Duodenal mucosa (tissue), 2 donors: ENCODE data around the gene ROGDI.

Experiments
- H3K27ac ChIP-seq: one replicate; pipeline ENCODE4 v1.7.0; 2013; ENCODE audit warnings: low read depth, low read length
- H3K27me3 ChIP-seq, 2 donors: one replicate each; pipeline ENCODE4 v1.7.0; 2013; ENCODE audit warnings: low read length in 2 of 2, control low read depth in 1 of 2; ENCODE audit not compliant: insufficient read depth in 2 of 2, control insufficient read depth in 1 of 2
- H3K36me3 ChIP-seq, 2 donors: one replicate each; pipeline ENCODE4 v1.7.0; 2013; ENCODE audit warnings: low read length in 2 of 2, control low read depth in 1 of 2; ENCODE audit not compliant: insufficient read depth in 2 of 2, control insufficient read depth in 1 of 2
- H3K4me1 ChIP-seq, 2 donors: one replicate each; pipeline ENCODE4 v1.7.0; 2013; ENCODE audit warnings: low read length in 2 of 2, control low read depth in 1 of 2; ENCODE audit not compliant: insufficient read depth in 2 of 2, control insufficient read depth in 1 of 2
- H3K4me3 ChIP-seq, 2 donors: one replicate each; pipeline ENCODE4 v1.7.0; 2013; ENCODE audit warnings: low read length in 2 of 2, low read depth in 1 of 2
- H3K9ac ChIP-seq, 2 donors: one replicate each; pipeline ENCODE4 v1.7.0; 2013; ENCODE audit warnings: low read length in 2 of 2, low read depth in 1 of 2
- H3K9me3 ChIP-seq, 2 donors: one replicate each; pipeline ENCODE4 v1.7.0; 2013; ENCODE audit warnings: low read length in 2 of 2, control low read depth in 1 of 2; ENCODE audit not compliant: control insufficient read depth in 1 of 2

Gene ROGDI

GRCh38 chr16:4814046-4814445 is 11.6 kb upstream of the ROGDI start:
- Histone ChIP-seq H3K27ac (no peak overlapping the region), H3K9ac (no peak overlapping the region), H3K4me3 (no peak overlapping the region), H3K27me3 (no peaks in the 10 kb centered on the region), H3K9me3 (no peaks in the 10 kb centered on the region), H3K4me1 (no peaks in the 10 kb centered on the region), H3K36me3 (peaks cover 37 to 63% of the 10 kb centered on the region in 2 donors)

GRCh38 chr16:4813251-4814003 is 11.0 kb upstream of the ROGDI start:
- no peaks in the 10 kb centered on the region for H3K4me1 ChIP-seq
- H3K36me3 ChIP-seq: peaks cover 42 to 63% of the 10 kb centered on the region in 2 donors
- no peak overlapping the region for H3K9ac ChIP-seq
- no peaks in the 10 kb centered on the region for H3K9me3 ChIP-seq
- no peaks in the 10 kb centered on the region for H3K27me3 ChIP-seq
- no peak overlapping the region for H3K4me3 ChIP-seq
- H3K27ac ChIP-seq: no peak overlapping the region

- H3K27ac ChIP-seq: no peak overlapping the region
- no peaks in the 10 kb centered on the region for H3K9me3 ChIP-seq
- no peak overlapping the region for H3K9ac ChIP-seq
- no peaks in the 10 kb centered on the region for H3K4me1 ChIP-seq
- H3K27me3 ChIP-seq: no peaks in the 10 kb centered on the region
- H3K4me3 ChIP-seq: no peak overlapping the region
- peaks cover 44 to 64% of the 10 kb centered on the region in 2 donors for H3K36me3 ChIP-seq
These were observed 9.3 kb upstream of the ROGDI start for GRCh38 chr16:4811773-4812172.

GRCh38 chr16:4811242-4811641 is 8.8 kb upstream of the ROGDI start:
- Histone ChIP-seq H3K27ac (no peak overlapping the region), H3K36me3 (peaks cover 44 to 66% of the 10 kb centered on the region in 2 donors), H3K4me1 (no peaks in the 10 kb centered on the region)

GRCh38 chr16:4806280-4806679 is 3.8 kb upstream of the ROGDI start:
- Histone ChIP-seq H3K4me1 (peaks cover 6 to 13% of the 10 kb centered on the region in 2 donors), H3K9ac (no peak overlapping the region), H3K4me3 (no peak overlapping the region), H3K27ac (no peak overlapping the region), H3K36me3 (peaks cover 12 to 46% of the 10 kb centered on the region in 2 donors), H3K9me3 (no peaks in the 10 kb centered on the region), H3K27me3 (no peaks in the 10 kb centered on the region)

More at GRCh38 chr16:4811242-4811641, 8.8 kb upstream of the ROGDI start:
- no peaks in the 10 kb centered on the region for H3K9me3 ChIP-seq
- no peak overlapping the region for H3K9ac ChIP-seq
- no peaks in the 10 kb centered on the region for H3K27me3 ChIP-seq
- H3K4me3 ChIP-seq: no peak overlapping the region

- Histone ChIP-seq H3K27me3 (no peaks in the 10 kb centered on the region), H3K9me3 (no peaks in the 10 kb centered on the region), H3K9ac (no peak overlapping the region), H3K4me1 (peaks cover 16 to 23% of the 10 kb centered on the region in 2 donors), H3K4me3 (no peak overlapping the region), H3K36me3 (peaks cover 11 to 42% of the 10 kb centered on the region in 2 donors), H3K27ac (no peak overlapping the region)
These were observed 2.8 kb upstream of the ROGDI start for GRCh38 chr16:4805231-4805630.

GRCh38 chr16:4803898-4804762 is 1.7 kb upstream of the ROGDI start:
- no peak overlapping the region for H3K27ac ChIP-seq
- H3K36me3 ChIP-seq: peaks cover 11 to 40% of the 10 kb centered on the region in 2 donors
- no peaks in the 10 kb centered on the region for H3K9me3 ChIP-seq
- H3K27me3 ChIP-seq: no peaks in the 10 kb centered on the region
- no peak overlapping the region for H3K9ac ChIP-seq
- no peak overlapping the region for H3K4me3 ChIP-seq
- peaks cover 23 to 27% of the 10 kb centered on the region in 2 donors for H3K4me1 ChIP-seq

- H3K36me3 ChIP-seq: peaks cover 5 to 40% of the 10 kb centered on the region in 2 donors
- H3K9ac ChIP-seq: peak overlapping the region; percentile 58 to 66
- peaks cover 23 to 27% of the 10 kb centered on the region in 2 donors for H3K4me1 ChIP-seq
- H3K27ac ChIP-seq: no peak overlapping the region
- peak overlapping the region; percentile 75 to 81 for H3K4me3 ChIP-seq
- H3K27me3 ChIP-seq: no peaks in the 10 kb centered on the region
- no peaks in the 10 kb centered on the region for H3K9me3 ChIP-seq
These were observed 990 bp upstream of the ROGDI start for GRCh38 chr16:4803401-4803844.

- peaks cover 5 to 38% of the 10 kb centered on the region in 2 donors for H3K36me3 ChIP-seq
These were observed 340 bp upstream of the ROGDI start for GRCh38 chr16:4802659-4803287.

More at GRCh38 chr16:4802659-4803287, 340 bp upstream of the ROGDI start:
- peak overlapping the region; percentile 75 to 81 for H3K4me3 ChIP-seq
- H3K4me1 ChIP-seq: peaks cover 23 to 27% of the 10 kb centered on the region in 2 donors
- H3K9ac ChIP-seq: peak overlapping the region; percentile 58 to 66
- no peaks in the 10 kb centered on the region for H3K9me3 ChIP-seq
- peak overlapping the region; percentile 89 for H3K27ac ChIP-seq
- H3K27me3 ChIP-seq: no peaks in the 10 kb centered on the region
